OCI-LY7 (cell line): ENCODE data around the gene ARHGAP40. TPM values are rescaled to one million over a fixed set of nuclear protein-coding genes. Genes with fewer than 3 reads are reported as not detected.

Experiments used
- BruUV-seq: library from RNA; stranded (reverse); fragments of 400-500 nt; replicated peaks from 2 replicates; lab custom pipeline; 2021; lab: Mats Ljungman, UMichigan
- CTCF ChIA-PET: fragments of 300-600 bp; sonication (Branson Sonifier 250); formaldehyde crosslinking; loops from one replicate; lab custom pipeline; 2022; ENCODE audit warnings: antibody characterized with exemption; ENCODE audit not compliant: unreplicated experiment; lab: Charles Lee
- POLR2A ChIA-PET: fragments of 300-600 bp; sonication (Branson Sonifier 250); formaldehyde crosslinking; loops from one replicate; lab custom pipeline; 2022; ENCODE audit warnings: antibody characterized with exemption; lab: Charles Lee
- DNase-seq: peaks from one replicate; pipeline ENCODE4 v3.0.0-alpha.2; 2015; ENCODE audit warnings: low spot score
- H2AFZ ChIP-seq: fragments of 200-600 bp; sonication (generic), shearing (Covaris generic); 2 replicates; pipeline ENCODE4 v1.6.1; 2014; ENCODE audit warnings: mild to moderate bottlenecking, antibody characterized with exemption, low read length, moderate library complexity
- H3K27ac ChIP-seq: fragments of 200-600 bp; sonication (generic); 2 replicates; pipeline ENCODE4 v1.5.1; 2014; ENCODE audit warnings: mixed run types, low read depth, mild to moderate bottlenecking, moderate library complexity, low read length, inconsistent platforms; ENCODE audit not compliant: poor library complexity, severe bottlenecking
- H3K36me3 ChIP-seq: fragments of 200-600 bp; sonication (generic); 2 replicates; pipeline ENCODE4 v1.6.1; 2014; ENCODE audit warnings: mild to moderate bottlenecking, antibody characterized with exemption, low read length, moderate library complexity, mixed read lengths; ENCODE audit not compliant: insufficient read depth
- H3K4me1 ChIP-seq: fragments of 200-600 bp; sonication (generic); 2 replicates; pipeline ENCODE4 v1.5.1; 2014; ENCODE audit warnings: mild to moderate bottlenecking, low read length; ENCODE audit not compliant: insufficient read depth, poor library complexity, severe bottlenecking
- H3K4me2 ChIP-seq: fragments of 200-600 bp; sonication (generic); 2 replicates; pipeline ENCODE4 v1.6.1; 2014; ENCODE audit warnings: mild to moderate bottlenecking, low read length
- H3K4me3 ChIP-seq: fragments of 200-600 bp; sonication (generic); 2 replicates; pipeline ENCODE4 v1.5.1; 2014; ENCODE audit warnings: mild to moderate bottlenecking, low read depth, low read length; ENCODE audit not compliant: poor library complexity, severe bottlenecking
- H3K79me2 ChIP-seq: fragments of 200-600 bp; sonication (generic); 2 replicates; pipeline ENCODE4 v1.6.1; 2016; ENCODE audit warnings: low read depth, mild to moderate bottlenecking, low read length, moderate library complexity, mixed read lengths; ENCODE audit not compliant: insufficient read depth
- H3K9me2 ChIP-seq: fragments of 200-600 bp; sonication (generic); 2 replicates; pipeline ENCODE4 v1.6.1; 2016; ENCODE audit warnings: mild to moderate bottlenecking, low read length, mixed read lengths; ENCODE audit not compliant: insufficient read depth
- H3K9me3 ChIP-seq: fragments of 200-600 bp; sonication (generic); 2 replicates; pipeline ENCODE4 v1.6.1; 2014; ENCODE audit warnings: mild to moderate bottlenecking, mixed run types, low read length, mixed read lengths
- H4K20me1 ChIP-seq: fragments of 200-600 bp; sonication (generic); 2 replicates; pipeline ENCODE4 v1.6.1; 2014; ENCODE audit warnings: mild to moderate bottlenecking, antibody characterized with exemption, low read length, moderate library complexity, mixed read lengths; ENCODE audit not compliant: insufficient read depth
- CTCF ChIP-seq: fragments of 200-600 bp; sonication (generic); conservative IDR thresholded peaks from 2 replicates; pipeline ENCODE4 v1.5.1; 2014; ENCODE audit warnings: mild to moderate bottlenecking, antibody characterized with exemption, low read length, moderate library complexity, mixed read lengths
- EZH2phosphoT487 ChIP-seq: fragments of 200-600 bp; sonication (generic); IDR thresholded peaks from 2 replicates; pipeline ENCODE4 v1.6.1; 2018; ENCODE audit warnings: low read depth, borderline replicate concordance, mild to moderate bottlenecking, mixed run types, antibody characterized with exemption, low read length, moderate library complexity, mixed read lengths
- intact Hi-C: fragments of 100-400 bp; cut with micrococcal nuclease; formaldehyde crosslinking; loops from one replicate; pipeline ENCODE4 v1.10.0; 2022; ENCODE audit not compliant: unreplicated experiment
- total RNA-seq, 2 experiments: library from RNA; depleted of rRNA in 1 of 2; stranded (reverse); fragments of >200 nt in 1 of 2; shearing (Covaris generic) in 1 of 2; gene quantifications; 2 replicates each; pipeline ENCODE4 v1.2.3, GENCODE V29; 2014 to 2022

The ARHGAP40 gene
- total RNA-seq, 2 experiments from 2014 or later, result not detected

- no TSS peak for BruUV-seq
- DNase-seq, result peak; percentile 8
- H4K20me1 ChIP-seq, result no peaks in the 10 kb centered on the region
- no peak overlapping the region for H3K27ac ChIP-seq
- H3K79me2 ChIP-seq, result no peaks in the 10 kb centered on the region
- no peak overlapping the region for H3K4me3 ChIP-seq
- ChIA-PET POLR2A (interaction anchor here (0.5 kb wide), 1 partner anchor 385 kb away, joined by 3 read pairs; no protein-coding TSS in a partner anchor), CTCF (interaction anchor here (0.7 kb wide), 1 partner anchor 102 kb away, joined by 3 read pairs; no protein-coding TSS in a partner anchor)
- H3K9me2 ChIP-seq, result no peaks in the 10 kb centered on the region
- no peak overlapping the region for H2AFZ ChIP-seq
- no peaks in the 10 kb centered on the region for H3K36me3 ChIP-seq
- H3K9me3 ChIP-seq, result no peaks in the 10 kb centered on the region
- no peak overlapping the region for H3K4me2 ChIP-seq
- intact Hi-C loops, result no loop called here
- peak; percentile 36; the same call in 1 of the 2 replicates for TF ChIP-seq CTCF
- no peak for TF ChIP-seq EZH2phosphoT487
- H3K4me1 ChIP-seq, result peaks cover 4% of the 10 kb centered on the region
These were observed 48.4 kb downstream of the ARHGAP40 start for GRCh38 chr20:38650010-38650409.

- intact Hi-C loops, result no loop called here
- Histone ChIP-seq H2AFZ (no peak overlapping the region), H3K4me3 (no peak overlapping the region), H3K36me3 (no peaks in the 10 kb centered on the region), H4K20me1 (no peaks in the 10 kb centered on the region), H3K9me2 (no peaks in the 10 kb centered on the region), H3K4me1 (peaks cover 4% of the 10 kb centered on the region), H3K27ac (no peak overlapping the region), H3K4me2 (no peak overlapping the region), H3K9me3 (no peaks in the 10 kb centered on the region), H3K79me2 (no peaks in the 10 kb centered on the region)
- TF ChIP-seq EZH2phosphoT487, result no peak
- TF ChIP-seq CTCF, result no peak
- ChIA-PET CTCF (no interaction called here), POLR2A (no interaction called here)
- no TSS peak for BruUV-seq
- no peak for DNase-seq
These were observed 49.5 kb downstream of the ARHGAP40 start for GRCh38 chr20:38651154-38651553.

GRCh38 chr20:38651562-38651961, 50.0 kb downstream of the ARHGAP40 start:
- Histone ChIP-seq H3K4me3 (no peak overlapping the region), H3K9me2 (no peaks in the 10 kb centered on the region), H3K4me1 (peaks cover under 1% of the 10 kb centered on the region), H3K4me2 (no peak overlapping the region), H4K20me1 (no peaks in the 10 kb centered on the region), H3K27ac (no peak overlapping the region), H2AFZ (no peak overlapping the region), H3K36me3 (no peaks in the 10 kb centered on the region), H3K9me3 (no peaks in the 10 kb centered on the region), H3K79me2 (no peaks in the 10 kb centered on the region)
- TF ChIP-seq CTCF, result no peak
- TF ChIP-seq EZH2phosphoT487, result no peak
- POLR2A ChIA-PET, result no interaction called here
- DNase-seq, result no peak
- BruUV-seq, result no TSS peak
- intact Hi-C loops, result no loop called here
- CTCF ChIA-PET, result no interaction called here
